CD14-positive monocyte (primary cell): ENCODE measurements around the gene SLC7A5. TPM values are rescaled to one million over a fixed set of nuclear protein-coding genes. Genes with fewer than 3 reads are reported as not detected.
"Not testable (repeated sequence)": the region's sequence is repeated elsewhere in the genome, so short reads cannot be mapped to it uniquely, and the experiment has no call there.

Source experiments
- DNase-seq, 3 donors: peaks; one replicate each; pipeline ENCODE4 v3.0.0-alpha.2; 2011 to 2022
- H2AFZ ChIP-seq: 2 replicates; pipeline ENCODE4 v1.6.0; 2012; ENCODE audit warnings: mild to moderate bottlenecking, low read depth, low read length, inconsistent platforms; ENCODE audit not compliant: insufficient read depth, poor library complexity, severe bottlenecking
- H3K27ac ChIP-seq, 2 donors: 1 replicate in 1 of 2; 2 replicates in 1 of 2; pipeline ENCODE4 v1.5.1; 2012 to 2013; ENCODE audit warnings: low read length in 2 of 2, control low read depth in 1 of 2, inconsistent platforms in 1 of 2, low read depth in 1 of 2, mild to moderate bottlenecking in 1 of 2
- H3K27me3 ChIP-seq, 2 donors: one replicate each; pipeline versions ENCODE4 v1.6.0 to v1.6.1; 2011 to 2013; ENCODE audit warnings: low read length in 2 of 2; ENCODE audit not compliant: control insufficient read depth in 2 of 2, insufficient read depth in 2 of 2
- H3K36me3 ChIP-seq, 2 donors: replicated peaks in 1 of 2; 1 replicate in 1 of 2; 2 replicates in 1 of 2; pipeline versions ENCODE4 v1.5.1 to v1.6.1; 2012 to 2013; ENCODE audit warnings: low read length in 2 of 2, control low read depth in 1 of 2, inconsistent platforms in 1 of 2, mild to moderate bottlenecking in 1 of 2; ENCODE audit not compliant: insufficient read depth in 2 of 2, control insufficient read depth in 1 of 2
- H3K4me1 ChIP-seq, 2 donors: 1 replicate in 1 of 2; 2 replicates in 1 of 2; pipeline versions ENCODE4 v1.5.1 to v1.6.1; 2012 to 2013; ENCODE audit warnings: low read length in 2 of 2, control low read depth in 1 of 2, inconsistent platforms in 1 of 2, mild to moderate bottlenecking in 1 of 2, moderate library complexity in 1 of 2; ENCODE audit not compliant: insufficient read depth in 2 of 2, control insufficient read depth in 1 of 2
- H3K4me2 ChIP-seq: replicated peaks from 2 replicates; pipeline ENCODE3; 2012; ENCODE audit warnings: low read length, moderate library complexity, mild to moderate bottlenecking; ENCODE audit not compliant: poor library complexity, severe bottlenecking; ENCODE audit errors: extremely low read depth
- H3K4me3 ChIP-seq, 3 experiments: fragments of 200-600 bp in 1 of 3; sonication (generic) in 1 of 3; replicated peaks in 1 of 3; 1 replicate in 2 of 3; 2 replicates in 1 of 3; pipeline ENCODE4 v1.5.1; 2011 to 2013; ENCODE audit warnings: low read length in 3 of 3, mild to moderate bottlenecking in 3 of 3, control low read depth in 2 of 3, low read depth in 2 of 3, inconsistent platforms in 1 of 3, moderate library complexity in 1 of 3
- H3K79me2 ChIP-seq: 2 replicates; pipeline ENCODE4 v1.6.0; 2012; ENCODE audit warnings: mild to moderate bottlenecking, control low read depth, inconsistent platforms, low read length, moderate library complexity; ENCODE audit not compliant: insufficient read depth
- H3K9ac ChIP-seq: 2 replicates; pipeline ENCODE4 v1.6.0; 2017; ENCODE audit warnings: low read length, mild to moderate bottlenecking; ENCODE audit not compliant: insufficient read depth, poor library complexity, severe bottlenecking
- H3K9me3 ChIP-seq, 2 donors: replicated peaks in 1 of 2; 1 replicate in 1 of 2; 2 replicates in 1 of 2; pipeline versions ENCODE4 v1.5.1 to v1.6.1; 2012 to 2013; ENCODE audit warnings: low read length in 2 of 2, control low read depth in 1 of 2; ENCODE audit not compliant: control insufficient read depth in 1 of 2, insufficient read depth in 1 of 2
- H4K20me1 ChIP-seq: 2 replicates; pipeline ENCODE4 v1.6.0; 2012; ENCODE audit warnings: mild to moderate bottlenecking, low read length, control low read depth, moderate library complexity; ENCODE audit not compliant: insufficient read depth
- H3K27ac Mint-ChIP-seq, 7 donors: one replicate each; pipeline ENCODE4 v1.8.0; 2020; ENCODE audit warnings: mild to moderate bottlenecking in 7 of 7, mixed read lengths in 7 of 7, moderate library complexity in 6 of 7, inconsistent platforms in 2 of 7
- H3K27me3 Mint-ChIP-seq, 3 donors: one replicate each; pipeline ENCODE4 v1.8.0; 2021 to 2022; ENCODE audit warnings: low read depth in 3 of 3, mild to moderate bottlenecking in 3 of 3, mixed read lengths in 3 of 3, moderate library complexity in 3 of 3, inconsistent platforms in 1 of 3
- H3K36me3 Mint-ChIP-seq, 2 donors: one replicate each; pipeline ENCODE4 v1.8.0; 2020; ENCODE audit warnings: mixed read lengths in 2 of 2, inconsistent platforms in 1 of 2, mild to moderate bottlenecking in 1 of 2
- H3K4me1 Mint-ChIP-seq: one replicate; pipeline ENCODE4 v1.8.0; 2020; ENCODE audit warnings: mild to moderate bottlenecking, mixed read lengths
- H3K4me3 Mint-ChIP-seq, 2 donors: one replicate each; pipeline ENCODE4 v1.8.0; 2020; ENCODE audit warnings: mild to moderate bottlenecking in 2 of 2, mixed read lengths in 2 of 2, moderate library complexity in 1 of 2
- H3K9me3 Mint-ChIP-seq, 7 donors: one replicate each; pipeline ENCODE4 v1.8.0; 2020 to 2022; ENCODE audit warnings: mixed read lengths in 7 of 7, mild to moderate bottlenecking in 6 of 7, moderate library complexity in 6 of 7, inconsistent platforms in 2 of 7
- CTCF ChIP-seq: fragments of 200-600 bp; IDR thresholded peaks from one replicate; pipeline ENCODE4 v1.8.0; 2022; ENCODE audit warnings: antibody characterized with exemption, mild to moderate bottlenecking
- WGBS: methylation state at CpG from one replicate; pipeline ENCODE4 v1.1.5; 2013; ENCODE audit warnings: missing lambda C conversion rate; ENCODE audit not compliant: insufficient coverage; 5-methylcytosine and 5-hydroxymethylcytosine counted together
- intact Hi-C, 2 donors: fragments of 100-400 bp; cut with micrococcal nuclease; formaldehyde crosslinking; loops; one replicate each; pipeline versions ENCODE4 v1.15.0 to v1.15.1; 2023
- polyA plus RNA-seq, 3 donors: library from polyadenylated mRNA; depleted of rRNA in 1 of 3; unstranded in 2 of 3; stranded (reverse) in 1 of 3; fragments of 300-500 nt in 2 of 3; fragments of >200 nt in 1 of 3; fragmentation: Illumina TruSeq in 2 of 3; gene quantifications; 1 replicate in 2 of 3; 2 replicates in 1 of 3; pipeline ENCODE4 v1.2.3, GENCODE V29; 2012 to 2021

The SLC7A5 gene
- polyA plus RNA-seq, 3 donors: 0.40 to 5.8 (median 1.1) TPM

DNA sequence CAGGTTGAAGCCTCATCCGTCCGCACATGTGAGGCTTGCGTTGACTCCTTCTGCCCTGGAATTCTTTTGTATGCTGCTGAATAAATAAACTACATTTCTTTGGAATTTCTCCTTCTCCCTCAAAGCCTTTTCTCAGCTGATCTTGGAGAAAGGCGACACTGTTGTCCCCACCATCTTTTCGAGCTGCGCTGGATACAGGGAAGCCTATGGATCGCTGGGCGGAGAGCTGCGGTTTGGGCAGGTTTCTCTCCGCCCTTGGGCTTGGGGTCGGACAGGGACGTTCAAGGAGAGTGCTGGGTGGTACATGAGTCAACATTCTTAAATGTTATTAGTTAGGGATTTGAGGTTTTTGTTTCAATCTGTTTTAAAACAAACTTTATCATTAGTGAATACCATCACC is 31.2 kb upstream of the SLC7A5 start:
- 99% methylated on average over 8 of the region's 12 CpGs for WGBS
- peaks cover 3 to 17% (median 15%) of the 10 kb centered on the region in 3 donors for H3K27me3 Mint-ChIP-seq
- peaks cover 30% of the 10 kb centered on the region for H3K4me1 Mint-ChIP-seq
- H2AFZ ChIP-seq, DNase-seq, intact Hi-C loops, H3K9me3 ChIP-seq, H3K27me3 ChIP-seq, H3K27ac Mint-ChIP-seq, H3K4me3 Mint-ChIP-seq, H3K4me2 ChIP-seq, H3K79me2 ChIP-seq, H3K9ac ChIP-seq, H3K4me3 ChIP-seq, H4K20me1 ChIP-seq, H3K9me3 Mint-ChIP-seq, H3K36me3 ChIP-seq, H3K36me3 Mint-ChIP-seq, H3K27ac ChIP-seq: not testable (repeated sequence)
- peaks cover 23 to 26% of the 10 kb centered on the region in 2 donors for H3K4me1 ChIP-seq

GRCh38 chr16:87897521-87898505 is 28.5 kb upstream of the SLC7A5 start:
- no peaks in the 10 kb centered on the region for H3K79me2 ChIP-seq
- WGBS: 55% methylated on average over 18 of the region's 20 CpGs
- Mint-ChIP-seq H3K27ac (peak overlapping the region in 3 of 7 donors; percentile 7 to 65 (median 30)), H3K4me1 (peaks cover 49% of the 10 kb centered on the region), H3K9me3 (peaks cover 0 to 4% (median 0%) of the 10 kb centered on the region in 7 donors), H3K27me3 (peaks cover 3 to 17% (median 15%) of the 10 kb centered on the region in 3 donors), H3K4me3 (no peak overlapping the region), H3K36me3 (no peaks in the 10 kb centered on the region)
- no peaks in the 10 kb centered on the region for H3K9me3 ChIP-seq
- H3K9ac ChIP-seq: peak overlapping the region; percentile 21
- no peak overlapping the region for H3K4me2 ChIP-seq
- DNase-seq: peak in 2 of 3 donors; percentile 7 to 34
- no peaks in the 10 kb centered on the region for H3K27me3 ChIP-seq
- no peaks in the 10 kb centered on the region for H3K36me3 ChIP-seq
- intact Hi-C loops: no loop called here
- TF ChIP-seq CTCF: no peak
- no peak overlapping the region for H3K4me3 ChIP-seq
- peaks cover 42 to 47% of the 10 kb centered on the region in 2 donors for H3K4me1 ChIP-seq
- no peak overlapping the region for H2AFZ ChIP-seq
- no peaks in the 10 kb centered on the region for H4K20me1 ChIP-seq
- no peak overlapping the region for H3K27ac ChIP-seq

DNA sequence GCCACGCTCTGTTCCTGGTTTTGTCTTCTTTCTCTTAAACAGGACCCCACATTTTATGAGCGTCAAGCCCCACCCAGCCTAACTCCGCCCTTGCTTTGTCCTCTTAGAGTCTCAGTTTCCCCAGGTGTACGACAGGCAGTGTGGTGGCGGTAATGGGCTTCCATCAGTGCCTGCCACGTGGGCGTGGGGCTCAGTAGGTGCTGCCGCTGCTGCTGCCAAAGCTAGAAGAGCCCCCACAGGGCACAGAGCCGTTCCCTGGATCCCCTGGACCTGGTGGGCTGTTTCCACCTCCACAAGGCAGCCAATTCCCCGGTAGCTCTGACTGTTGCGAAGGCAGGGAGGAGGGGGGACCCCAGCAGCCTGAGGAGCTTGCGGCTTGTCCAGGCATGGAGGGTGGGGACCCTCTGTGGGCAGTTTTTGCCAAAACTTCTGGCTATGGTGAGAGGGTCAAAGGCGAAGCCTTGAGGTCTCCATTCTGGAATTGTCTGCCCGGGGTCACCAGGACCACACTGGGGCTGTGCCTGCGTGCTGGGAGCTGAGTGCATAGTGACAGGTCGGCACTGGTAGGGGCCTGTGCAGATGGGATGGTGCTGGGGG is 27.7 kb upstream of the SLC7A5 start:
- H3K9ac ChIP-seq, H3K27ac ChIP-seq, H3K9me3 ChIP-seq, H3K4me2 ChIP-seq, H3K36me3 ChIP-seq, intact Hi-C loops, H4K20me1 ChIP-seq, H3K27me3 ChIP-seq, H3K36me3 Mint-ChIP-seq, H3K9me3 Mint-ChIP-seq, DNase-seq, H2AFZ ChIP-seq, H3K79me2 ChIP-seq, H3K4me3 ChIP-seq: not testable (repeated sequence)
- H3K27me3 Mint-ChIP-seq: peaks cover 3 to 17% (median 15%) of the 10 kb centered on the region in 3 donors
- peak overlapping the region in 1 of 2 donors; percentile 33 for H3K4me3 Mint-ChIP-seq
- peak overlapping the region in 4 of 7 donors; percentile 24 to 89 (median 50) for H3K27ac Mint-ChIP-seq
- H3K4me1 Mint-ChIP-seq: peaks cover 47% of the 10 kb centered on the region
- WGBS: 86% methylated on average over 11 of the region's 16 CpGs
- peaks cover 42 to 47% of the 10 kb centered on the region in 2 donors for H3K4me1 ChIP-seq
